Measurements from ENCODE around the gene CDK1. TPM values are rescaled to one million over a fixed set of nuclear protein-coding genes. Genes with fewer than 3 reads are reported as not detected.

CDK1 gene
- polyA plus RNA-seq, 2 of the 4 experiments (the other 2 are of a cell fraction): 97.1 to 109 TPM

GRCh38 chr10:60757420-60757895 is 20.8 kb upstream of the CDK1 start:
- Histone ChIP-seq H3K4me2 (peak overlapping the region; percentile 56), H3K4me3 (no peak overlapping the region), H3K27ac (peak overlapping the region; percentile 49 to 77), H3K9me3 (no peaks in the 10 kb centered on the region), H3K4me1 (peaks cover 22% of the 10 kb centered on the region)
- ChIA-PET CTCF (interaction anchor here (0.6 to 1.7 kb wide), 3 partner anchors 11 to 175 kb away, joined by 3 to 4 read pairs (median 3); no protein-coding TSS in a partner anchor), POLR2A (interaction anchor here (0.5 to 0.7 kb wide), 2 partner anchors 21 to 283 kb away, joined by 3 read pairs; partner anchors contain the start of gene CDK1)
- FAIRE-seq (no peak), ATAC-seq (peak; percentile 74 to 96), DNase-seq (ENCODE audit: low read depth in 1 of 2, low spot score in 1 of 2) (peak in 1 of 2 experiments; percentile 68)
- 7% methylated on average over 3 of the region's 3 CpGs for WGBS (ENCODE audit: missing lambda C conversion rate)
- TF ChIP-seq ZFP36 (IDR thresholded peaks at IDR 0.05; ENCODE audit: borderline replicate concordance, partially characterized antibody) (no peak), GATA3 (IDR thresholded peaks at IDR 0.05; ENCODE audit: borderline replicate concordance) (peak; percentile 68; the same call in 1 of the 2 replicates), BCL3 (IDR thresholded peaks at IDR 0.05) (no peak), MAFK (IDR thresholded peaks at IDR 0.05; ENCODE audit: partially characterized antibody) (no peak), ELK1 (IDR thresholded peaks at IDR 0.05; ENCODE audit: low read depth, low read length) (no peak), ATOH8 (CRISPR knock-in tag; IDR thresholded peaks at IDR 0.05; ENCODE audit: low read depth) (no peak), SMC3 (IDR thresholded peaks at IDR 0.05) (no peak), MAX (IDR thresholded peaks at IDR 0.05) (peak; percentile 32; the same call in 1 of the 2 replicates), HOXB13 (CRISPR knock-in tag; IDR thresholded peaks at IDR 0.05; ENCODE audit: low read depth) (no peak), MYC (IDR thresholded peaks at IDR 0.05; ENCODE audit: borderline replicate concordance, low read length) (no peak), EP300 (IDR thresholded peaks at IDR 0.05) (0 out of 5 replicates have a peak, but pooled peaks of 1 of the 2 experiments have one; percentile 28), TP53 (CRISPR knock-in tag; IDR thresholded peaks at IDR 0.05) (no peak), FOSB (CRISPR knock-in tag; IDR thresholded peaks at IDR 0.05) (no peak), RFX5 (IDR thresholded peaks at IDR 0.05) (no peak), HOXB5 (CRISPR knock-in tag; IDR thresholded peaks at IDR 0.05) (no peak), NFE2L2 (conservative IDR thresholded peaks at IDR 0.05; ENCODE audit: low read length) (no peak), CEBPB (IDR thresholded peaks at IDR 0.05) (peak in 1 of 2 experiments; percentile 55; a peak in 2 of 4 replicates), KDM5A (IDR thresholded peaks at IDR 0.05) (no peak), HOXA7 (CRISPR knock-in tag; IDR thresholded peaks at IDR 0.05) (no peak), CHD2 (IDR thresholded peaks at IDR 0.05; ENCODE audit: low read length, partially characterized antibody) (no peak), CHD4 (IDR thresholded peaks at IDR 0.05; ENCODE audit: borderline replicate concordance) (no peak), ZC3H11A (IDR thresholded peaks at IDR 0.05) (no peak), ZNF302 (CRISPR knock-in tag; IDR thresholded peaks at IDR 0.05) (no peak), ESRRA (IDR thresholded peaks at IDR 0.05; ENCODE audit: borderline replicate concordance, low read length) (no peak), POLR2A (IDR thresholded peaks at IDR 0.05; ENCODE audit: low read length) (no peak), ZSCAN20 (CRISPR knock-in tag; IDR thresholded peaks at IDR 0.05) (no peak), CBX8 (IDR thresholded peaks at IDR 0.05) (no peak), HES2 (IDR thresholded peaks at IDR 0.05) (no peak)

All from A549 (cell line).